RWPE1 (cell line): ENCODE data around the gene TCF7L1.
A peak's percentile ranks its signal among the peaks of the same experiment; 100 is the strongest.
"Not testable (repeated sequence)": the region's sequence is repeated elsewhere in the genome, so short reads cannot be mapped to it uniquely, and the experiment has no call there.

Experiments used
- CTCF ChIA-PET: fragments of 350-600 bp; sonication (Branson Sonifier 250); formaldehyde crosslinking; extraction: SDS; loops from one replicate; lab custom pipeline; 2021; lab: Yijun Ruan, JAX
- POLR2A ChIA-PET: fragments of 400-600 bp; formaldehyde crosslinking; extraction: SDS; loops from one replicate; lab custom pipeline; 2020; ENCODE audit warnings: antibody characterized with exemption; ENCODE audit not compliant: low non-redundant PET; lab: Yijun Ruan, JAX
- DNase-seq: peaks from one replicate; pipeline ENCODE4 v3.0.0; 2012; ENCODE audit warnings: low spot score
- H3K27ac ChIP-seq: fragments of 450-650 bp; 2 replicates; pipeline ENCODE4 v1.5.1; 2017
- CTCF ChIP-seq: fragments of 450-650 bp; conservative IDR thresholded peaks from 2 replicates; pipeline ENCODE4 v1.5.1; 2017; ENCODE audit warnings: low read depth, mild to moderate bottlenecking

Gene TCF7L1

GRCh38 chr2:85318222-85319074, 185.3 kb downstream of the TCF7L1 start:
- POLR2A ChIA-PET, result interaction anchor here (0.7 kb wide), 1 partner anchor 1358 kb away, joined by 3 read pairs; no protein-coding TSS in a partner anchor
- peak overlapping the region; percentile 46 for H3K27ac ChIP-seq
- peak; percentile 15 for DNase-seq
- CTCF ChIA-PET, result interaction anchor here (0.9 to 1.0 kb wide), 2 partner anchors 16 to 18 kb away, joined by 3 to 4 read pairs; no protein-coding TSS in a partner anchor
- TF ChIP-seq CTCF, result no peak

- CTCF ChIA-PET, result interaction anchor here (1.1 to 1.8 kb wide), 2 partner anchors 232 to 245 kb away, joined by 3 to 5 read pairs; no protein-coding TSS in a partner anchor
- TF ChIP-seq CTCF, result no peak
- no peak for DNase-seq
- no peak overlapping the region for H3K27ac ChIP-seq
- POLR2A ChIA-PET, result no interaction called here
Observed at GRCh38 chr2:85319796-85320195, 186.6 kb downstream of the TCF7L1 start.

DNA sequence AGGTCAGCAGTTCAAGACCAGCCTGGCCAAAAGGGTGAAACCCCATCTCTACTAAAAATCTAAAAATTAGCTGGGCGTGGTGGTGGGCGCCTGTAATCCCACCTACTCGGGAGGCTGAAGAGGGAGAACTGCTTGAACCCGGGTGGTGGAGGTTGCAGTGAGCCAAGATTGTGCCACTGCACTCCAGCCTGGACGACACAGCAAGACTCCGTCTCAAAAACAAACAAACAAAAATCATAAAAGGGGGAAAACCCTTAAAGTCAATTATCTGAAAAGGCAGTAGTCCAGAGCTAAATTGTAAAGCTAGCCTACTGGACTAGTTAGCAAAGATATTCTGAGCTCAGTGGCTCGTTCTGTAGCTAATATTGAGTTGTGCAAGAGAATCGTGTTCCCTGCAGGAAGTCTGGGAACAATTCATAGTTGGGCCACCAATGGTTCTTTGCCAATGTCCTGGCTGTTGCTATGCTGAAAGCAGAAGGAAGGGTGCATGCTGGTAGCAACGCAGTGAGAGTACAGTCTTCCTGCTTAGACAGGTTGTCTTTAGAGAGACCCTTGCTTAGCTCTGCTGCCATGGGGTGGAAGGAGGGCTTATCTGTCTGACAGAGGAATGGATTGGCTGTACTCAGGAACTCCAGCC, 190.3 kb downstream of the TCF7L1 start:
- ChIA-PET POLR2A (no interaction called here), CTCF (no interaction called here)
- H3K27ac ChIP-seq, result peak overlapping the region; percentile 19; the same call in 1 of the 2 replicates
- no peak for TF ChIP-seq CTCF
- DNase-seq, result no peak

DNA sequence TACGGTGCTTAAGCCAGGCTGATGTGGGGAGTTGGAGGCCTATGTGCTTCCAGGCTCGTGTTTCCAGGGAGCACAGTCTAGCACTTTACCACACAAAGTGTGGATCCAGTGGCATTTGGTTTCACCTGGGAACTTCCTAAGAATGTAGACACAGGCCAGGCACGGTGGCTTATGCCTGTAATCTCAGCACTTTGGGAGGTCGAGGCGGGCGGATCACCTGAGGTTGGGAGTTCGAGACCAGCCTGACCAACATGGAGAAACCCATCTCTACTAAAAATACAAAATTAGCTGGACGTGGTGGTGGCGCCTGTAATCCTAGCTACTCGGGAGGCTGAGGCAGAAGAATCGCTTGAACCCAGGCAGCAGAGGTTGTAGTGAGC, 190.8 kb downstream of the TCF7L1 start:
- POLR2A ChIA-PET, CTCF ChIA-PET, DNase-seq: not testable (repeated sequence)
- peak overlapping the region; percentile 19; the same call in 1 of the 2 replicates for H3K27ac ChIP-seq

DNA sequence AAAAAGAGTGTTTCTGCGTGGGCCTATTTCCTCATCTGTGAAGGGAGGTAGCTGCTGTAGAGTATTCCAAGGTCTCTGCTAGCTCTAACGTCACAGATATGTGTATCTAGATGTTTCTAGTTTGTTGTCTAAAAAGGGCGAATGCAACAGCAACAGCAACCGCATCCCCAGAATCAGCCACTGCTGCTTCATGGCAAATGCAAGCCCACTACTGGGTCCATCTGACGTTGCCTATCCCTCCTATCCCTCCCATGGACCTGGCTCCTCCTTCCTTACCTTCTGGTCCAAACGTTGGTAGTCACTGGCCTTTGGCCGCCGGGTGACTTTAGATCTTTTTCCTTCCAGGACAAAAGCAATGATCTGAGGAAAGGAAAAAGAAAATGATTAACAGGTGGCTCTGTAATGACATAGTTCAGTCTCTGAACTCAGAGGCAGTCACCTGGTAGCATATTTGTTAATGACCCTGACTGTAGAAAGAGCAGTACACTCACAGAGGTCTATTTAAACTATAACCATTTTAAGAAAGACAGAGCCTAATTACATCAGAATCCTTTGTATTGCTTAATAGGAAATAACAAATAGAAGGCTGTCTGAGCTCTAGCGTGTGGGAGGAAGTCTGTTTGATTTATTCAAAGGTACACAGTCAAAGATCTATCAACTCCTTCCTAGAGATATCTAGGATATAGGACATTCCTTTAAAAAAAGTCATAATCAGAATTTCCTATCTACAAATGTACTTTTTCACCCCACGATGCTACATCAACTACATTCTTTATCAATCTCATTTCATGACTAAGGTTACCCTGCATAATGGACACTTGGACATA, 191.7 kb downstream of the TCF7L1 start:
- CTCF ChIA-PET, result interaction anchor here (0.6 to 0.7 kb wide), 2 partner anchors 32 to 80 kb away, joined by 3 read pairs; no protein-coding TSS in a partner anchor
- POLR2A ChIA-PET, result no interaction called here
- DNase-seq, result no peak
- no peak for TF ChIP-seq CTCF
- peak overlapping the region; percentile 33; the same call in 1 of the 2 replicates for H3K27ac ChIP-seq

DNA sequence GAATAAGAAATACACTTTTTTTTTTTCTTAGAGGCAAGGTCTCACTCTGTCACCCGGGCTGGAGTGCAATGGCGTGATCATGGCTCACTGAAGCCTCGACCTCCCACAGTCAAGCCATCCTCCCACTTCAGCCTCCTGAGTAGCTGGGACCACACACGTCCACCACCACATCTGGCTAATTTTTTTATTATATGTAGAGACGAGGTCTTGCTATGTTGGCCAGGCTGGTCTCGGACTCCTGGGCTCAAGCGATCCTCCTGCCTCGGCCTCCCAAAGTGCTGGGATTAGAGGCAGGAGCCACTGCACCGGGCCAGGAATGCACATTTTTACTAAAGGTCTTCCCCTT, 192.2 kb downstream of the TCF7L1 start:
- no peak for DNase-seq
- ChIA-PET CTCF (interaction anchor here (0.6 to 2.4 kb wide), 3 partner anchors 31 to 227 kb away, joined by 3 to 5 read pairs (median 3); no protein-coding TSS in a partner anchor), POLR2A (no interaction called here)
- no peak for TF ChIP-seq CTCF
- peak overlapping the region; percentile 33; the same call in 1 of the 2 replicates for H3K27ac ChIP-seq
